Panc1 (cell line): ENCODE measurements around the gene SCLT1.

ENCODE experiments used
- CTCF ChIP-seq: fragments of 450-650 bp; IDR thresholded peaks from 2 replicates; pipeline ENCODE4 v1.5.1; 2017; ENCODE audit warnings: mild to moderate bottlenecking
- POLR2AphosphoS5 ChIP-seq: IDR thresholded peaks from 2 replicates; pipeline ENCODE4 v1.6.1; 2012; ENCODE audit warnings: mild to moderate bottlenecking, low read depth, low read length, moderate library complexity
- TCF7L2 ChIP-seq: IDR thresholded peaks from 2 replicates; pipeline ENCODE4 v1.6.1; 2011; ENCODE audit warnings: mild to moderate bottlenecking, low read depth, low read length, inconsistent platforms

- TF ChIP-seq POLR2AphosphoS5 (no peak), CTCF (no peak), TCF7L2 (no peak)
These were observed 20.6 kb upstream of the SCLT1 start for GRCh38 chr4:129113919-129114318.
